Body of pancreas (tissue), 4 donors: Measurements from ENCODE around the gene DNAL1.

Experiments
- POLR2A ChIP-seq, 3 donors: fragments of 450-650 bp; IDR thresholded peaks; one replicate each; pipeline ENCODE4 v1.6.1; 2016; ENCODE audit warnings: antibody characterized with exemption in 3 of 3, mild to moderate bottlenecking in 2 of 3
- TF ChIP-seq, protein P1 (sequence below), 7 experiments: fragments of 450-650 bp in 4 of 7; fragments of 200-600 bp in 3 of 7; sonication (generic) in 3 of 7; IDR thresholded peaks; one replicate each; pipeline ENCODE4 v1.5.1; 2016 to 2019; ENCODE audit warnings: antibody characterized with exemption in 7 of 7

DNA sequence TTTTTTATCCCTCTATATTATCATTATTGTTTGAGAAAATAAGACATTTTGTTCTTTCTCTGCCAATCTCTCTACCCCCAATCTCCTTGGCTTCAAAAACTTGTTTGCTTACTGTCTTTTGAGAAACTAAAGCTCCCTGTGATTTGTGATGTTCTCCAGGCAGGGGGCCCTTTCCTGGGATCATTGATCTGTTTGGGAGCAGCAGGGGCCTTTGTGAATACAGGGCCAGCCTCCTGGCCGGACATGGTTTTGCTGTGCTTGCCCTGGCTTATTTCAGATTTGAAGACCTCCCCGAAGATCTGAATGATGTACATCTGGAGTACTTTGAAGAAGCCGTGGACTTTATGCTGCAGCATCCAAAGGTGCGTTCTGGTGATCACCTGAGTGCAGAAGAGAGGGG, 28.0 kb upstream of the DNAL1 start:
- TF ChIP-seq, protein P1, sequence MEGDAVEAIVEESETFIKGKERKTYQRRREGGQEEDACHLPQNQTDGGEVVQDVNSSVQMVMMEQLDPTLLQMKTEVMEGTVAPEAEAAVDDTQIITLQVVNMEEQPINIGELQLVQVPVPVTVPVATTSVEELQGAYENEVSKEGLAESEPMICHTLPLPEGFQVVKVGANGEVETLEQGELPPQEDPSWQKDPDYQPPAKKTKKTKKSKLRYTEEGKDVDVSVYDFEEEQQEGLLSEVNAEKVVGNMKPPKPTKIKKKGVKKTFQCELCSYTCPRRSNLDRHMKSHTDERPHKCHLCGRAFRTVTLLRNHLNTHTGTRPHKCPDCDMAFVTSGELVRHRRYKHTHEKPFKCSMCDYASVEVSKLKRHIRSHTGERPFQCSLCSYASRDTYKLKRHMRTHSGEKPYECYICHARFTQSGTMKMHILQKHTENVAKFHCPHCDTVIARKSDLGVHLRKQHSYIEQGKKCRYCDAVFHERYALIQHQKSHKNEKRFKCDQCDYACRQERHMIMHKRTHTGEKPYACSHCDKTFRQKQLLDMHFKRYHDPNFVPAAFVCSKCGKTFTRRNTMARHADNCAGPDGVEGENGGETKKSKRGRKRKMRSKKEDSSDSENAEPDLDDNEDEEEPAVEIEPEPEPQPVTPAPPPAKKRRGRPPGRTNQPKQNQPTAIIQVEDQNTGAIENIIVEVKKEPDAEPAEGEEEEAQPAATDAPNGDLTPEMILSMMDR (IDR thresholded peaks at IDR 0.05): no peak
- TF ChIP-seq POLR2A (IDR thresholded peaks at IDR 0.05): no peak
